ENCODE results near the gene ADGRA3.

DNA sequence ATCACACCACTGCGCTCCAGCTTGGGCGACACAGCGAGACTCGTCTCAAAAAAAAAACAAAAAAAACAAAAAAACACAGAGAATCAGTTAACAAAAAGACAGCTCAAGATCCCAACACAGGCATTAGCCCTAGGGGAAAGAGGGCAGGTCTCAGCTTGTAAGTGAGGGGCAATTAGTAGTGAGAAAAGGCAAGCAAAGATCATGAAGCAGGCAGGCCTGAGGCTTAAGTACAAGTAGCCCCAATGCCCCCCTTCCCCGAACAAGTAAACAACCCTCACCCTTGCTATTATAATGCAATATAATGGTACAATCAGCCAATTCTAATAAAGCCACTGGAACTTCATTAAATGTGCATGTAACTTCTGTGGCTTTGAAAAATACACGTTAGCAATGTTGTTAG, 17.0 kb downstream of the ADGRA3 start:
- TF ChIP-seq, protein P1, sequence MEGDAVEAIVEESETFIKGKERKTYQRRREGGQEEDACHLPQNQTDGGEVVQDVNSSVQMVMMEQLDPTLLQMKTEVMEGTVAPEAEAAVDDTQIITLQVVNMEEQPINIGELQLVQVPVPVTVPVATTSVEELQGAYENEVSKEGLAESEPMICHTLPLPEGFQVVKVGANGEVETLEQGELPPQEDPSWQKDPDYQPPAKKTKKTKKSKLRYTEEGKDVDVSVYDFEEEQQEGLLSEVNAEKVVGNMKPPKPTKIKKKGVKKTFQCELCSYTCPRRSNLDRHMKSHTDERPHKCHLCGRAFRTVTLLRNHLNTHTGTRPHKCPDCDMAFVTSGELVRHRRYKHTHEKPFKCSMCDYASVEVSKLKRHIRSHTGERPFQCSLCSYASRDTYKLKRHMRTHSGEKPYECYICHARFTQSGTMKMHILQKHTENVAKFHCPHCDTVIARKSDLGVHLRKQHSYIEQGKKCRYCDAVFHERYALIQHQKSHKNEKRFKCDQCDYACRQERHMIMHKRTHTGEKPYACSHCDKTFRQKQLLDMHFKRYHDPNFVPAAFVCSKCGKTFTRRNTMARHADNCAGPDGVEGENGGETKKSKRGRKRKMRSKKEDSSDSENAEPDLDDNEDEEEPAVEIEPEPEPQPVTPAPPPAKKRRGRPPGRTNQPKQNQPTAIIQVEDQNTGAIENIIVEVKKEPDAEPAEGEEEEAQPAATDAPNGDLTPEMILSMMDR (IDR thresholded peaks at IDR 0.05): no peak
- TF ChIP-seq POLR2A (IDR thresholded peaks at IDR 0.05) (no peak), EP300 (IDR thresholded peaks at IDR 0.05) (no peak)

Measured in tibial nerve (tissue), 4 donors.